Omental fat pad (tissue), 4 donors: Measurements from ENCODE around the gene CSNK1D. TPM values are rescaled to one million over a fixed set of nuclear protein-coding genes. Genes with fewer than 3 reads are reported as not detected.
"Not testable (repeated sequence)": the region's sequence is repeated elsewhere in the genome, so short reads cannot be mapped to it uniquely, and the experiment has no call there.

Source experiments
- ATAC-seq: fragments of 150-250 bp; one replicate; pipeline ENCODE4 v1.9.1; 2016; ENCODE audit warnings: mild to moderate bottlenecking, moderate library complexity; ENCODE audit not compliant: low FRiP score
- DNase-seq: peaks from one replicate; pipeline ENCODE4 v3.0.0-alpha.2; 2019; ENCODE audit warnings: low spot score
- CTCF ChIP-seq, 3 donors: fragments of 450-650 bp; IDR thresholded peaks; one replicate each; pipeline ENCODE4 v1.5.1; 2016 to 2017; ENCODE audit warnings: antibody characterized with exemption in 3 of 3, mild to moderate bottlenecking in 3 of 3, moderate library complexity in 2 of 3
- total RNA-seq, 4 donors: library from RNA; depleted of rRNA; stranded (reverse); fragments of >200 nt; gene quantifications; one replicate each; pipeline ENCODE4 v1.1.0, GENCODE V29; 2016

CSNK1D gene
- total RNA-seq, 4 donors from 2014 or later, result 54.7 to 117 (median 98.4) TPM

- DNase-seq, result no peak
- ATAC-seq, result peak; percentile 88
- TF ChIP-seq CTCF (IDR thresholded peaks at IDR 0.05), result no peak
Measured at GRCh38 chr17:82212331-82213250, 60.9 kb downstream of the CSNK1D start, which contains the start of gene CCDC57. CCDC57 (minus strand) TSS chr17:82212842; CDS start chr17:82201944, 10,898 bp downstream.

GRCh38 chr17:82210655-82211054 is 62.8 kb downstream of the CSNK1D start:
- ATAC-seq, DNase-seq: not testable (repeated sequence)

- DNase-seq, result peak; percentile 58
- peak; percentile 77 for ATAC-seq
- TF ChIP-seq CTCF (IDR thresholded peaks at IDR 0.05), result peak in 1 of 3 donors; percentile 65
Measured at GRCh38 chr17:82205720-82206508, 67.6 kb downstream of the CSNK1D start.

- TF ChIP-seq CTCF (IDR thresholded peaks at IDR 0.05), result no peak
- ATAC-seq, result peak; percentile 37
- DNase-seq, result no peak
Measured at GRCh38 chr17:82204831-82205719, 68.4 kb downstream of the CSNK1D start.

GRCh38 chr17:82203920-82204319 is 69.6 kb downstream of the CSNK1D start:
- TF ChIP-seq CTCF (IDR thresholded peaks at IDR 0.05), result no peak
- ATAC-seq, result no peak
- DNase-seq, result no peak

GRCh38 chr17:82202981-82203380 is 70.5 kb downstream of the CSNK1D start:
- DNase-seq (no peak), ATAC-seq (no peak)
- no peak for TF ChIP-seq CTCF (IDR thresholded peaks at IDR 0.05)
